Measurements from ENCODE around the gene NUP160. TPM values are rescaled to one million over a fixed set of nuclear protein-coding genes. Genes with fewer than 3 reads are reported as not detected.
"Not testable (repeated sequence)": the region's sequence is repeated elsewhere in the genome, so short reads cannot be mapped to it uniquely, and the experiment has no call there.

NUP160 gene

DNA sequence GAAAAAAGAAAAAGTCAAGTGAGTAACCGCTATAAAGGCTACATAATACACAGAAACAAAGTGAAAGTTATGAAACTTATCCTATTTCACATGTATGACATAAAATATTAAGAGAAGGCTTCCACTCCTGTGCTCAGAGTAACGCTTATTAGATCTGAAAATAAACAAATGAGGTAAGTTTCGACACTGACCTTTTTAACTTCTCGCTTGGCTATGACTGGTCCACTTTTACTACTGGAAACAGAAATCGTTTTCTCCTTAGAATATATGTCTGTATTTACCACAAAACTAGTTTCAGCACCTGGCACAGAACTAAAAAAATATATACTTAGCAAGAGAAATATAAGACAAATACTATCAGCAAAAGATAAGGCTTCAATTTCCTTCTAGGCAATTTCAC lies 97.4 kb downstream of the NUP160 start:
- H3K9me3 ChIP-seq (replicated peaks; ENCODE audit: low read length), result no peaks in the 10 kb centered on the region
- peaks cover 81% of the 10 kb centered on the region for H3K36me3 ChIP-seq (ENCODE audit: insufficient read depth, low read length)
- no peaks in the 10 kb centered on the region for H3K4me1 ChIP-seq (ENCODE audit: control insufficient read depth, insufficient read depth, low read length)
- H3K9ac ChIP-seq (ENCODE audit: low read depth, low read length), result no peak overlapping the region
- H3K4me3 ChIP-seq (ENCODE audit: low read length), result no peak overlapping the region
- H3K27me3 ChIP-seq (ENCODE audit: control insufficient read depth, insufficient read depth, low read length), result no peaks in the 10 kb centered on the region
- no peak overlapping the region for H3K4me2 ChIP-seq (ENCODE audit: low read length)

DNA sequence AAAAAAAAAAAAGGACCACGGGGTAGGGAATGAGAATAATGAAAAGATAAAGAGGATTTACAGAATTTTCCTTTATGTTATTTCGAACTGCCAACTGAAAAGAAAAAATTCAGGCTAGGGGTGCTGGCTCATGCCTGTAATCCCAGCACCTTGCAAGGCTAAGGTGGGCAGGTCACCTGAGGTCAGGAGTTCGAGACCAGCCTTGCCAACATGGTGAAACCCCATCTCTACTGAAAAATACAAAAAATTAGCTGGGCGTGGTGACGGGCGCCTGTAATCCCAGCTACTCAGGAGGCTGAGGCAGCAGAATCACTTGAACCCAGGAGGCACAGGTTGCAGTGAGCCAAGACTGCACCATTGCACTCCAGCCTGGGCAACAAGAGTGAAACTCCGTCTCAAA lies 105.7 kb downstream of the NUP160 start:
- not testable (repeated sequence) for H3K4me2 ChIP-seq (ENCODE audit: low read length); H3K4me3 ChIP-seq (ENCODE audit: low read length); H3K4me1 ChIP-seq (ENCODE audit: control insufficient read depth, insufficient read depth, low read length); H3K9me3 ChIP-seq (replicated peaks; ENCODE audit: low read length); H3K27me3 ChIP-seq (ENCODE audit: control insufficient read depth, insufficient read depth, low read length); H3K9ac ChIP-seq (ENCODE audit: low read depth, low read length)
- peaks cover 83% of the 10 kb centered on the region for H3K36me3 ChIP-seq (ENCODE audit: insufficient read depth, low read length)

DNA sequence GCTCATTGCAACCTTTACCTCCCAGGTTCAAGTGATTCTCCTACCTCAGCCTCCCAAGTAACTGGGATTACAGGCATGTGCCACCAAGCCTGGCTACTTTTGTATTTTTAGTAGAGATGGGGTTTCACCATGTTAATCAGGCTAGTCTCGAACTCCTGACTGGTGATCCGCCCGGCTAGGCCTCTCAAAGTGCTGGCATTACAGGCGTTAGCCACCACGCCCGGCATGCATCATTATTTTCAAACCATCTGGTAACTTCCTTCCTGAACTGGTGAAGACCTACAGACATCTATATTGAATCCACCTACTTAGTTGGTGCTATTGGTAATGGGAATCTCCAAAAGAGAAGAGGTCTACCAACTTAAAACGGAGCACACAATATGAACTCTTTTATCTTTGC lies 110.3 kb downstream of the NUP160 start:
- not testable (repeated sequence) for H3K9ac ChIP-seq (ENCODE audit: low read depth, low read length)
- H3K36me3 ChIP-seq (ENCODE audit: insufficient read depth, low read length), result peaks cover 71% of the 10 kb centered on the region

DNA sequence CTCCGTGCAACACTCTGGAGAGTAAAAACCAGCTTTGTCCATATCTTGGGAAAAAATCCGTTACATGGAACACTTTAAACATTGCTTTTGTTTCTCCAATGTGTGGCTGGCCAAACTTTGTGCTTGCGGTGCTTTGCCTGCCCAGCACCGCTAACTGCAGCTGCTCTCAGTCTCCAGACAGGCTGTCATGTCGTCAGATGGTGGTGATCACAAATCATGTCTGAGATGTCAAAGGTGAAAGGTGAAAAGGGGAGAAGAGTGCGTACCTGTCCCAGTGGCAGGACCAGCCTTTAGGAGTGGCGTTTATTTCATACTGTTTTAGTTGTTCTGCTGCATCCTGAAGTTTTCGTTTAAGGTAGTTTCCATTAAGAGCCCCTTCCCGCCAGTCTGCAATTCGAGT lies 115.9 kb downstream of the NUP160 start:
- H3K4me1 ChIP-seq (ENCODE audit: control insufficient read depth, insufficient read depth, low read length), result no peaks in the 10 kb centered on the region
- H3K36me3 ChIP-seq (ENCODE audit: insufficient read depth, low read length), result peaks cover 84% of the 10 kb centered on the region
- H3K27me3 ChIP-seq (ENCODE audit: control insufficient read depth, insufficient read depth, low read length), result no peaks in the 10 kb centered on the region
- no peaks in the 10 kb centered on the region for H3K9me3 ChIP-seq (replicated peaks; ENCODE audit: low read length)
- H3K9ac ChIP-seq (ENCODE audit: low read depth, low read length), result no peak overlapping the region
- H3K4me3 ChIP-seq (ENCODE audit: low read length), result no peak overlapping the region
- no peak overlapping the region for H3K4me2 ChIP-seq (ENCODE audit: low read length)

More for the DNA sequence above, 110.3 kb downstream of the NUP160 start:
- H3K4me2 ChIP-seq (ENCODE audit: low read length); H3K4me3 ChIP-seq (ENCODE audit: low read length); H3K9me3 ChIP-seq (replicated peaks; ENCODE audit: low read length); H3K27me3 ChIP-seq (ENCODE audit: control insufficient read depth, insufficient read depth, low read length); H3K4me1 ChIP-seq (ENCODE audit: control insufficient read depth, insufficient read depth, low read length): not testable (repeated sequence)

DNA sequence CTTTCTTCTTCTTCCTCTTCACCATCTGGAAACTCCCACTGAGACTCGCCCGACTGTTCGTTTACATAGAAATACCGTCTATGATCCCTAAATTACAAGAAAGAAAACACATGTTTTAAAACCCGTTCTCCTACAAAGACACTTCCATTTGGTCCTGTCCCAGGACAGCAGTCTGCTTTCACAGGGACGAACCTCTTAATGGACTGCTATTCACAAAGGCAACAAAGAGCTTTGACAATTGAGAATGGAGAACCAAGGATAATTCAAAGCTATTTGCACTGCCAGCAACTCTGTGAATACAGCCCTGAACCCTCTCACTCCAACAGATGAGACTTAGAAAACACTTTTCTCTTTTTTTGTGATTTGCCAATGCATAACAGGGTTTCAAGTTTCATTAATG lies 116.7 kb downstream of the NUP160 start:
- Histone ChIP-seq H3K4me2 (ENCODE audit: low read length) (no peak overlapping the region), H3K27me3 (ENCODE audit: control insufficient read depth, insufficient read depth, low read length) (no peaks in the 10 kb centered on the region), H3K36me3 (ENCODE audit: insufficient read depth, low read length) (peaks cover 88% of the 10 kb centered on the region), H3K9ac (ENCODE audit: low read depth, low read length) (no peak overlapping the region), H3K9me3 (replicated peaks; ENCODE audit: low read length) (no peaks in the 10 kb centered on the region), H3K4me1 (ENCODE audit: control insufficient read depth, insufficient read depth, low read length) (no peaks in the 10 kb centered on the region), H3K4me3 (ENCODE audit: low read length) (no peak overlapping the region)

Small RNA genes within 50 kb of the gene (small RNA-seq; reads per million reads assigned to genes)
- not detected for gene AC021443.1
- not detected for gene RF00019
- gene RNA5SP340, result not detected

All from skeletal muscle satellite cell (primary cell).